Activated B cell treated with CpG ODN at 0.5 μM for 24 hours (primary cell): ENCODE data around the gene RAB4A. TPM values are rescaled to one million over a fixed set of nuclear protein-coding genes. Genes with fewer than 3 reads are reported as not detected.

Experiments
- ATAC-seq: fragments of 200-7000 bp; cut with Tn5 transposase; one replicate; pipeline ENCODE4 v1.10.0; 2021; ENCODE audit warnings: low read depth, mild to moderate bottlenecking, moderate library complexity
- CTCF ChIA-PET: fragments of 350-600 bp; sonication (Branson Sonifier 250); formaldehyde crosslinking; loops from one replicate; lab custom pipeline; 2021; ENCODE audit warnings: antibody characterized with exemption; lab: Charles Lee
- POLR2A ChIA-PET: fragments of 350-600 bp; sonication (Branson Sonifier 250); formaldehyde crosslinking; loops from one replicate; lab custom pipeline; 2021; ENCODE audit warnings: antibody characterized with exemption; lab: Charles Lee
- DNase-seq: peaks from one replicate; pipeline ENCODE4 v3.0.0; 2022
- H3K27ac Mint-ChIP-seq: one replicate; pipeline ENCODE4 v1.8.0; 2020; ENCODE audit warnings: mixed read lengths
- H3K27me3 Mint-ChIP-seq: one replicate; pipeline ENCODE4 v1.8.0; 2021; ENCODE audit warnings: mixed read lengths
- H3K36me3 Mint-ChIP-seq: one replicate; pipeline ENCODE4 v1.8.0; 2021; ENCODE audit warnings: low read depth, mixed read lengths
- H3K4me1 Mint-ChIP-seq: one replicate; pipeline ENCODE4 v1.8.0; 2021; ENCODE audit warnings: mixed read lengths
- H3K4me3 Mint-ChIP-seq: one replicate; pipeline ENCODE4 v1.8.0; 2020; ENCODE audit warnings: mild to moderate bottlenecking, mixed read lengths
- H3K9me3 Mint-ChIP-seq: one replicate; pipeline ENCODE4 v1.8.0; 2020; ENCODE audit warnings: mixed read lengths
- CTCF ChIP-seq: fragments of 200-600 bp; IDR thresholded peaks from one replicate; pipeline ENCODE4 v1.8.0; 2022; ENCODE audit warnings: antibody characterized with exemption, mild to moderate bottlenecking
- intact Hi-C: fragments of 100-400 bp; cut with micrococcal nuclease; formaldehyde crosslinking; loops from one replicate; pipeline ENCODE4 v1.15.1; 2024
- total RNA-seq: library from RNA; stranded (reverse); gene quantifications from 2 replicates; pipeline ENCODE4 v1.2.3, GENCODE V29; 2022

RAB4A gene
- total RNA-seq, 1 donor from 2014 or later = 42.3 TPM

GRCh38 chr1:229293528-229294204, 22.8 kb downstream of the RAB4A start:
- Mint-ChIP-seq H3K27ac (no peak overlapping the region), H3K4me1 (peaks cover 7% of the 10 kb centered on the region), H3K36me3 (peaks cover 67% of the 10 kb centered on the region), H3K27me3 (no peaks in the 10 kb centered on the region), H3K4me3 (no peak overlapping the region), H3K9me3 (no peaks in the 10 kb centered on the region)
- no peak for TF ChIP-seq CTCF
- CTCF ChIA-PET = no interaction called here
- intact Hi-C loops = no loop called here
- ATAC-seq (no peak), DNase-seq (no peak)
- POLR2A ChIA-PET = no interaction called here

- no peak for ATAC-seq
- Mint-ChIP-seq H3K4me1 (peaks cover 7% of the 10 kb centered on the region), H3K36me3 (peaks cover 66% of the 10 kb centered on the region), H3K9me3 (no peaks in the 10 kb centered on the region), H3K27me3 (no peaks in the 10 kb centered on the region), H3K27ac (no peak overlapping the region), H3K4me3 (no peak overlapping the region)
- DNase-seq = no peak
- TF ChIP-seq CTCF = no peak
- POLR2A ChIA-PET = no interaction called here
- intact Hi-C loops = no loop called here
- CTCF ChIA-PET = no interaction called here
Observed at GRCh38 chr1:229295745-229296144, 24.8 kb downstream of the RAB4A start.

GRCh38 chr1:229296541-229296941, 25.6 kb downstream of the RAB4A start:
- Mint-ChIP-seq H3K4me1 (peaks cover 7% of the 10 kb centered on the region), H3K27me3 (no peaks in the 10 kb centered on the region), H3K4me3 (no peak overlapping the region), H3K27ac (no peak overlapping the region), H3K9me3 (no peaks in the 10 kb centered on the region), H3K36me3 (peaks cover 64% of the 10 kb centered on the region)
- ATAC-seq (no peak), DNase-seq (no peak)
- intact Hi-C loops = no loop called here
- no peak for TF ChIP-seq CTCF
- ChIA-PET POLR2A (no interaction called here), CTCF (no interaction called here)

GRCh38 chr1:229297746-229298145, 26.8 kb downstream of the RAB4A start:
- no peaks in the 10 kb centered on the region for H3K27me3 Mint-ChIP-seq
- CTCF ChIA-PET = no interaction called here
- peaks cover 64% of the 10 kb centered on the region for H3K36me3 Mint-ChIP-seq
- POLR2A ChIA-PET = no interaction called here
- no peak for ATAC-seq
- no peak overlapping the region for H3K27ac Mint-ChIP-seq
- H3K4me3 Mint-ChIP-seq = no peak overlapping the region
- no peak for TF ChIP-seq CTCF
- no peak for DNase-seq
- intact Hi-C loops = no loop called here
- peaks cover 7% of the 10 kb centered on the region for H3K4me1 Mint-ChIP-seq
- H3K9me3 Mint-ChIP-seq = no peaks in the 10 kb centered on the region

- CTCF ChIA-PET = no interaction called here
Observed at GRCh38 chr1:229298420-229298819, 27.5 kb downstream of the RAB4A start.

More at GRCh38 chr1:229298420-229298819, 27.5 kb downstream of the RAB4A start:
- Mint-ChIP-seq H3K27me3 (no peaks in the 10 kb centered on the region), H3K27ac (no peak overlapping the region), H3K36me3 (peaks cover 70% of the 10 kb centered on the region), H3K4me1 (peaks cover 7% of the 10 kb centered on the region), H3K4me3 (no peak overlapping the region), H3K9me3 (no peaks in the 10 kb centered on the region)
- intact Hi-C loops = no loop called here
- no peak for TF ChIP-seq CTCF
- POLR2A ChIA-PET = no interaction called here
- DNase-seq (no peak), ATAC-seq (no peak)
